IPS-15b (cell line): ENCODE results near the gene SUN1.

Experiments used
- H3K27me3 ChIP-seq: one replicate; pipeline ENCODE4 v1.6.1; 2013; ENCODE audit warnings: low read length; ENCODE audit not compliant: control insufficient read depth, insufficient read depth
- H3K36me3 ChIP-seq: one replicate; pipeline ENCODE4 v1.6.1; 2013; ENCODE audit warnings: low read length; ENCODE audit not compliant: control insufficient read depth, insufficient read depth
- H3K4me1 ChIP-seq: one replicate; pipeline ENCODE4 v1.6.1; 2013; ENCODE audit warnings: mild to moderate bottlenecking, low read length; ENCODE audit not compliant: control insufficient read depth, insufficient read depth
- H3K4me3 ChIP-seq: one replicate; pipeline ENCODE4 v1.5.1; 2013; ENCODE audit warnings: low read depth, low read length
- H3K9ac ChIP-seq: one replicate; pipeline ENCODE4 v1.6.1; 2013; ENCODE audit warnings: low read depth, mild to moderate bottlenecking, low read length
- H3K9me3 ChIP-seq: one replicate; pipeline ENCODE4 v1.6.1; 2013; ENCODE audit warnings: mild to moderate bottlenecking, low read length; ENCODE audit not compliant: control insufficient read depth, insufficient read depth

Gene SUN1

DNA sequence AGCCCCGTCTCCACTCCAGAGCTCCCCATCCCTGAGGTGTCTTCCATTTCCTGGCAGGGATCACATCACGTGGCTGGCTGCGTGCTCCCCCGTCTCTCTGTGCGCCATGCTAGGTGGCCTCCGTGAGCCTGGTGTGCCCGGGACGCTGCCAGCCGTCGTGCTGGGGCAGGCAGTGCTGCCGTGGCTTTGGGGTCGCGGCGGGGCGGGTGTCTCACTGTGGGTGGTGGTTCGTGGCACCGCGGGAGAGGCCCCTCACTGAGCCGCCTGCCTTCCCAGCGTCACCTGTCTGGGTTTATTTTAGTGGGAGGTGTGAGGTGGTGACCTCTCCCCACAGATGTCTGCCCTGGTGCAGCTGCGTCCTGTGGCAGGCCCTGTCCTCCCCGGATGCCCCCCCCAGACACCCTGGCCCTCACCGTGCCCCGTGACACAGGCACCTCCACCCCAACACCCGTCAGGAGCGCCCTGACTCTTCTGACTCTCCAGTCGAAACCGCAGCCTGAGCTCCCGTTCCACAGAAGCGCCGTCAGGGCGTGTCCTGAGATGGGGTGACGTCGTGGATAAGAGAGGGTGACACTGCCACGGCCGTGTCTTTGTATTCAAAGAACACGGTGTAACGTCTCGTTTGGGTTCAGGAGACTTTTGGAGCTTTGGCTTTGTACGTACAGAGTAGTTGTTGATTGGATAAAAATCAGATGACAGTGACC is 62.0 kb downstream of the SUN1 start:
- Histone ChIP-seq H3K9ac (no peak overlapping the region), H3K4me3 (no peak overlapping the region), H3K4me1 (no peaks in the 10 kb centered on the region), H3K36me3 (peaks cover 67% of the 10 kb centered on the region), H3K27me3 (no peaks in the 10 kb centered on the region), H3K9me3 (no peaks in the 10 kb centered on the region)

- Histone ChIP-seq H3K9me3 (no peaks in the 10 kb centered on the region), H3K4me1 (no peaks in the 10 kb centered on the region), H3K36me3 (peaks cover 65% of the 10 kb centered on the region), H3K4me3 (no peak overlapping the region), H3K27me3 (no peaks in the 10 kb centered on the region), H3K9ac (no peak overlapping the region)
Measured at GRCh38 chr7:894927-895450, 62.7 kb downstream of the SUN1 start.

- Histone ChIP-seq H3K4me1 (no peaks in the 10 kb centered on the region), H3K36me3 (peaks cover 62% of the 10 kb centered on the region), H3K9me3 (no peaks in the 10 kb centered on the region), H3K4me3 (no peak overlapping the region), H3K9ac (no peak overlapping the region), H3K27me3 (no peaks in the 10 kb centered on the region)
Measured at GRCh38 chr7:895451-896052, 63.3 kb downstream of the SUN1 start.

- Histone ChIP-seq H3K27me3 (no peaks in the 10 kb centered on the region), H3K9me3 (no peaks in the 10 kb centered on the region), H3K4me3 (no peak overlapping the region), H3K36me3 (peaks cover 53% of the 10 kb centered on the region), H3K4me1 (no peaks in the 10 kb centered on the region), H3K9ac (no peak overlapping the region)
Measured at GRCh38 chr7:896346-897075, 64.2 kb downstream of the SUN1 start.

DNA sequence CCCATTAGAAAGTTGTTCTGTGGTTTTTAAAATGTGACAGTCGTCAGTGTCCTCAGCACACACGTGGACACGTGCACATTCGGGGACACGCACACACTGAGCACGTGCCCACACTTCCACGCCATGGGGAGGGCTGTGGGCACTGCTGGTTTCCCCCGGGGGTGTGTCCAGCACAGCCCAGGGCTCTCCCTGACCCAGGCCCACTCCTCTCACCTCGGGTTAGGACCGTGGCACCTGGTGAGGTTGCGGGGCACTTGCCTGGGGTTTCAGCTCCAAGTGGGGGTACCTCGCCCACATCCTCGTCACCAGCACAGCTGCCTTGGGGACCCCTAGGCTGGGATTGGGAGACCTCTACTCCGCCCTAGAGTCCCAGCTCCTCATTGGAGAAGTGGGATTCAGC is 64.8 kb downstream of the SUN1 start:
- H3K4me3 ChIP-seq: no peak overlapping the region
- no peak overlapping the region for H3K9ac ChIP-seq
- peaks cover 47% of the 10 kb centered on the region for H3K36me3 ChIP-seq
- no peaks in the 10 kb centered on the region for H3K4me1 ChIP-seq
- H3K9me3 ChIP-seq: no peaks in the 10 kb centered on the region
- no peaks in the 10 kb centered on the region for H3K27me3 ChIP-seq

GRCh38 chr7:897771-898376 is 65.6 kb downstream of the SUN1 start:
- Histone ChIP-seq H3K36me3 (peaks cover 40% of the 10 kb centered on the region), H3K4me3 (no peak overlapping the region)

DNA sequence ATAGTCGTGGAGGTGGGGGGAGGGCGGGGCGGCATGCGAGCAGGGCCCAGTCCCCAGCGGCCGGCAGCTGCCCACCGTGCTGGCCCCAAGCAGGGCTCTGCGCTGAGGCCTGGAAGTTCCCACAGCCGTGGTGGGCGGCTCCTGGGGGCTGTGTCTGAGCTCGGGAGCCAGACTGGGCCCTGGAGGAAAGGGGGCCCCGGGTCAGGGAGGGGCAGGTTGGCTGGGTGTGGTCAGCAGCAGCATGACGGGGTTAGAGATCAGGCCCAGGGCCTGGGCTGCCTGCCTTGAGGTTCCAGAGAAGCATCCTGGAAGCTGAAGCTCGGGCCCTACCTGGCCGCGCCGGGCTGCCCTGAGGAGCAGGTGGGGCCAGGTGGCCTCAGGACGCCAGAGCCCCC is 66.2 kb downstream of the SUN1 start:
- Histone ChIP-seq H3K36me3 (peaks cover 35% of the 10 kb centered on the region), H3K9ac (no peak overlapping the region), H3K4me1 (no peaks in the 10 kb centered on the region), H3K9me3 (no peaks in the 10 kb centered on the region), H3K27me3 (no peaks in the 10 kb centered on the region), H3K4me3 (no peak overlapping the region)

More at GRCh38 chr7:897771-898376, 65.6 kb downstream of the SUN1 start:
- no peak overlapping the region for H3K9ac ChIP-seq
- no peaks in the 10 kb centered on the region for H3K4me1 ChIP-seq
- H3K9me3 ChIP-seq: no peaks in the 10 kb centered on the region
- H3K27me3 ChIP-seq: no peaks in the 10 kb centered on the region

- Histone ChIP-seq H3K4me1 (no peaks in the 10 kb centered on the region), H3K9ac (no peak overlapping the region), H3K4me3 (no peak overlapping the region), H3K9me3 (no peaks in the 10 kb centered on the region), H3K27me3 (no peaks in the 10 kb centered on the region), H3K36me3 (peaks cover 29% of the 10 kb centered on the region)
Measured at GRCh38 chr7:898855-899681, 66.8 kb downstream of the SUN1 start.

DNA sequence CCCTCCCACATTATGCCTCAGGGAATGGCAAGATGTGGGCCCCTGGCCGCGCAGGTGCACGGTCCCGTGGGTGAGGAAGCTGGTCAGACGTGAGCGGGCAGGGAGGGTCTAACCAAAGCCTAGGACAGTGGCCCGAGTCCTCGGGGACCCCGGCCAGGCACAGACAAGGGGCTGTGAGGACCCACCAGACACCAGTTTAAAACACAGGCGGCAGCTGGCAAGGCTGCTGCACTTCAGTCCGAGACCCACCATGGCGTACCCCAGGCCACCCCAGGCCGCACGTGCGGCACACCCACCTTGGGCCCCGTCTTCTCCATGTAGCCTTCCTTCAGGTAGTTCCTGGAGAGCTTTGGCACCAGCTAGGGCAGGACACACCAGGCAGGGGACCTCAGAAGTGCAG is 67.5 kb downstream of the SUN1 start:
- Histone ChIP-seq H3K9ac (no peak overlapping the region), H3K4me3 (no peak overlapping the region), H3K27me3 (no peaks in the 10 kb centered on the region), H3K9me3 (no peaks in the 10 kb centered on the region), H3K36me3 (peaks cover 23% of the 10 kb centered on the region), H3K4me1 (no peaks in the 10 kb centered on the region)

GRCh38 chr7:900331-901040 is 68.2 kb downstream of the SUN1 start:
- Histone ChIP-seq H3K9ac (no peak overlapping the region), H3K36me3 (peaks cover 17% of the 10 kb centered on the region), H3K27me3 (peaks cover 5% of the 10 kb centered on the region), H3K4me3 (no peak overlapping the region), H3K4me1 (no peaks in the 10 kb centered on the region), H3K9me3 (no peaks in the 10 kb centered on the region)

GRCh38 chr7:901041-901387 is 68.7 kb downstream of the SUN1 start:
- H3K9me3 ChIP-seq: no peaks in the 10 kb centered on the region
- peaks cover 7% of the 10 kb centered on the region for H3K27me3 ChIP-seq
- H3K36me3 ChIP-seq: peaks cover 12% of the 10 kb centered on the region
- no peak overlapping the region for H3K9ac ChIP-seq
- no peak overlapping the region for H3K4me3 ChIP-seq
- no peaks in the 10 kb centered on the region for H3K4me1 ChIP-seq
